Tibial nerve (tissue), 4 donors: ENCODE measurements around the gene ASZ1.

ENCODE experiments used
- CTCF ChIP-seq, 5 experiments: fragments of 200-600 bp in 3 of 5; fragments of 450-650 bp in 2 of 5; sonication (generic) in 3 of 5; IDR thresholded peaks; one replicate each; pipeline ENCODE4 v1.5.1; 2016 to 2019; ENCODE audit warnings: antibody characterized with exemption in 5 of 5, mild to moderate bottlenecking in 3 of 5, moderate library complexity in 2 of 5
- EP300 ChIP-seq, 2 donors: sonication (generic); formaldehyde crosslinking; IDR thresholded peaks; one replicate each; pipeline ENCODE4 v1.6.1; 2017; ENCODE audit warnings: antibody characterized with exemption in 2 of 2, mild to moderate bottlenecking in 1 of 2
- POLR2A ChIP-seq, 2 donors: fragments of 450-650 bp; IDR thresholded peaks; one replicate each; pipeline ENCODE4 v1.6.1; 2017; ENCODE audit warnings: antibody characterized with exemption in 2 of 2, mild to moderate bottlenecking in 2 of 2, moderate library complexity in 2 of 2

GRCh38 chr7:117458977-117459583, 31.8 kb upstream of the ASZ1 start:
- TF ChIP-seq CTCF (IDR thresholded peaks at IDR 0.05) (peak; percentile 30 to 42 (median 38)), EP300 (IDR thresholded peaks at IDR 0.05) (no peak), POLR2A (IDR thresholded peaks at IDR 0.05) (no peak)
